Measurements from ENCODE around the gene LIPC.

The LIPC gene

DNA sequence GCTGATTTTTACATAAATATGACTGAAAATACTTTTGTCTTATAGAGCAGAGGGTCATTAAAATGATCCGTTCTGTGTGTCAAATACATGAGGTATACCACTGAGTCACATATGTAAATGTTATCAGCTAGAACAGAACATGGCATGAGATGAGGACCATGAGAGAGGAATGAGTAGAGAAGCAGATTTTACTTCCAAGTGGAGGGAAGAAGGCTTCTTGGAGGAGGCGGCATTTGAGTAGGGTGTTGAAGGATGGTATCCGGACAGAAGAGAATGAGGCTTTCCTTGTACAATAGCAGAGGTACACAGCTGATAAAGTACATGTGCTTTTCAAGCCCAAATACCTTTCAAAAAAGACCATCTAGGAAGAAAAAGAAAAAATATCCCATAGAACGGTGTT is 4.8 kb downstream of the LIPC start:
- DNase-seq (ENCODE audit: low read depth in 2 of 2): no peak

- DNase-seq (ENCODE audit: low read depth in 2 of 2): no peak
Measured at GRCh38 chr15:58437531-58438105, 5.8 kb downstream of the LIPC start.

- no peak for DNase-seq (ENCODE audit: low read depth in 2 of 2)
Measured at GRCh38 chr15:58438111-58438510, 6.3 kb downstream of the LIPC start.

DNA sequence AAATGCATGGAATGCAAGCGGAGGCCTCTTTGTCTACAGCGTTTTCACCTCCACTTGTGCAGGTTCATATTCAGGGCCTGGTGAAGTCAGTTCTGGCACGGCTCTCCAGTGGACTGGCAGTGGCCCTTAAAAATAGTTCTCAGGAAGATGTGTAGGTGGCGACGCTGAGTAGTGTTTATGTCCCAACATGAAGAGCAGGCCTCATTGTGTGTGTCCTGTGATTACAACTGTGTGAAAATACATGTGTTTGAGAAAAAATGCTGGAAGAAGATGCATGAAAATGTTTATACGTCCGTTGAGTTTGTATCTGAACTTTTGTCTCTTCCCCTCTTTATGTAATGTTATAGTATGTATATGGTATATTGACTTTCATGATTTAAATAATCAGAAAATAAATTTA is 7.2 kb downstream of the LIPC start:
- DNase-seq (ENCODE audit: low read depth in 2 of 2): no peak

DNA sequence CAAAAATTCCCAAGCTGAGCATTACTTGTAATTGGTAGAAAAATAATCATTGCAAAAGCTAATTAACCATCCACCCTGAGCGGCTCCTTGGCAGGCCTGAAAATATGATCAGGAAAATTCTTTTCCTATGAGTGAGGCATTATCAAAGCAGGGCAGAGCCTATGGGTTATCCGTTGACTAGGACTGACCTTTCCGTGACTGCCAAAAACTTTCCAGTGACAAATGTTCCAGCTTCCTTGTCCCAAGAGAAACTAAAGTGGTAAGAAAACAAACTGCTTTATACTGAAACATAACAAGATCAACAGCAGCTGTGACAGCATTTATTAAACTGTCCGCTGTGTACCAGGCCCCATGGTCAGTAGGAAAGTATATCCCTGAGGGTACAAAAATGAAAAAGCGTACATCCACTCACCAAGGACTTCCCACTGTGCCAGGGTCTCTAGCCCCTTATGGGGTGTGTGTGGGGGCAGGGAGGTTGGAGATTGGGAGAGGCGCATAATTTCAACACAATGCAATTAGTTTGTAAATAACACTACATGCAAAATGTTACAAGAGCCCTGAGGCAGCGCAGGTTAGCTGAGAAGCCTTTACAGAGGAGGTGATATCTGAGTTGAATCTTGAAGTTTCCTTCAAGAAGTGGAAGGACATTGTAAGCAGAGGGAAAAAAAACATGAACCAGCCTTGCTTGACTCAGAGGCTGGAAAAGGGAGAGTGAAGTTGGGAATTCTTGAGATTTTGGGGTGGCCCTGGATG is 8.5 kb downstream of the LIPC start:
- no peak for DNase-seq (ENCODE audit: low read depth in 2 of 2)

DNA sequence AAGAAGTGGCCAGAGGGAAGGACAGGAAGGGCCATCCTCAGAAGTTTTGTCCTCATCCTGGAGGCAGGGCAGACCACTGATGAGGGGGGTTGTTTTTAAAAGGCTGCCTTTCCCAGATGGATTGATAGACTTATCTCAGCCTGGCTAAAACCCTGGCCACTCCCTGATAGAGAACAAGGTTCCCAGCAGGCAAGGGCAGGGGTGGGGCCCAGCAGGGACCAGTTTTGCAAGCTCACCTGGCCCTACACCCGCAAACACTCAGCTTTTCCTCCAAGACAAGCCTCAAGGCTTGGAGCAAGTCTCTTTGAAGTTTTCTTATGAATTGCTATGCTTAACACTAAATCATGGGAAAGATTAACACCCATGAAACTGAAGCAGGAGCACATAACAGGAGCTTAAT is 9.1 kb downstream of the LIPC start:
- DNase-seq (ENCODE audit: low read depth in 2 of 2): no peak

GRCh38 chr15:58441376-58442070 is 9.7 kb downstream of the LIPC start:
- DNase-seq (ENCODE audit: low read depth in 2 of 2): no peak

- DNase-seq (ENCODE audit: low read depth in 2 of 2): no peak
Measured at GRCh38 chr15:58442122-58442521, 10.3 kb downstream of the LIPC start.

GRCh38 chr15:58443308-58443707 is 11.5 kb downstream of the LIPC start:
- no peak for DNase-seq (ENCODE audit: low read depth in 2 of 2)

GRCh38 chr15:58444056-58444455 is 12.3 kb downstream of the LIPC start:
- DNase-seq (ENCODE audit: low read depth in 2 of 2): no peak

DNA sequence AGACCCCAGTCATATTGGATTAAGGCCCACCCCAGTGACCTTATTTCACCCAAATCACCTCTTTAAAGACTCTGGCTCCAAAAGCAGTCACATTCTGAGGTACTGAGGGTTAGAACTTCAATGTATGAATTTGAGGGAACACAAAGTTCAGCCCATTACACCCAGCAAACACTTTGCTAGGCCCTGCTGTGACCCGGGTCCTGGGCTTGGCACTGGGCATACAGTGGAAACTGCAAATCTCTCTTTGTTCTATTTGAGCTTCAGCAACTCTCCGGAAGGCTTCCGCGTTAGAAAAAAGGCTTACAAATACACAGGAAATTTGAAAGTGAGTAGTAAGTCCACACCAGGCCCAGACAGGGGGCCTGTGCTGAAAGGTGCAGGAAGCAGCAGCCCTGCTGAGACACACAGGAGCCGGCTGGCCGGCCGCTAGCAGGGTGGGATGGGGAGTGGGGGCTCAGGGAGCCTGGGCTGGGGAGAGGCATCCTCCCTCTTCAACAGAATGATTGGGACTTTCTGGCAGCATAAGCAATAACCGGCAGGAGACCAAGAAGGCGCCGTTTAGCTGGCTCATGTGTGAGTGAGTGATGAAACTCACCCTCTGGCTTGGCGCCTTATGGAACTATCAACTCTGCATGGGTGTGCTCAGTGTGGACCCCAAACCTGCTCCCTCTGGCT is 13.0 kb downstream of the LIPC start:
- no peak for DNase-seq (ENCODE audit: low read depth in 2 of 2)

DNA sequence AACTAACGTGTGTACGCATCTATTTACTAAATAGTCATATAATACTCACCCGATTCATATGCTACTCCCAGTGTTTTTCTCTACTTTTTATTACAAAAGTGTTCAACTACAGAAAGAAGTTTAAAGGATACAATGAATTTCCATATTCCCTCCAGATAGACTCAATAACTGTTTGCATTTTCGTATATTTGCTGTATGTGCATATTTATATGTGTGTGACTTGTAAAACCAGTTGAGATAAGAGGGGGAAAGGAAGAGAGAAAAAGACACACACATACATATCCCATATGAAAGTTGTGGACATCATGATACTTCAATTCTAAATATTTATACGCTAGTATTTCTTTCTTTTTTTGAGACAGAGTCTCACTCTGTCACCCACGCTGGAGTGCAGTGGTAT is 14.1 kb downstream of the LIPC start:
- no peak for DNase-seq (ENCODE audit: low read depth in 2 of 2)

DNA sequence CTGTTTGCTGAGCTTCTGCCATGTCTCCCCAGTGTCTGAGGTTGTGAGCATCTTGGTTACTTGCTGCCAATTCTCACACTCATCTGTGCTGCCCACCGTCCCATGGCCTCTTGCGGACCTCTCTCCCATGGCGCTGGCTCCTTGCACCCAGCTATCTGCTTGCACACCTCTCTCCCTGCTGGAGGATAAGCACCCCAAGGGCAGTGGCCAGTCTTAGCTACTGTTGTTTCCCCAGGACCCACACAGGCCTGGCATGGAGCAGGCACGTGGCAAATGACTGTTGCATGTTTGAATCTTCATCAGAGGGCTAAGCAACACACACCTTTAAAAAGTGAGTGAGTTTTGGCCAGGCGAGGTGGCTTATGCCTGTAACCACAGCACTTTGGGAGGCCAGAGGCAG is 14.7 kb downstream of the LIPC start:
- DNase-seq (ENCODE audit: low read depth in 2 of 2): no peak

DNA sequence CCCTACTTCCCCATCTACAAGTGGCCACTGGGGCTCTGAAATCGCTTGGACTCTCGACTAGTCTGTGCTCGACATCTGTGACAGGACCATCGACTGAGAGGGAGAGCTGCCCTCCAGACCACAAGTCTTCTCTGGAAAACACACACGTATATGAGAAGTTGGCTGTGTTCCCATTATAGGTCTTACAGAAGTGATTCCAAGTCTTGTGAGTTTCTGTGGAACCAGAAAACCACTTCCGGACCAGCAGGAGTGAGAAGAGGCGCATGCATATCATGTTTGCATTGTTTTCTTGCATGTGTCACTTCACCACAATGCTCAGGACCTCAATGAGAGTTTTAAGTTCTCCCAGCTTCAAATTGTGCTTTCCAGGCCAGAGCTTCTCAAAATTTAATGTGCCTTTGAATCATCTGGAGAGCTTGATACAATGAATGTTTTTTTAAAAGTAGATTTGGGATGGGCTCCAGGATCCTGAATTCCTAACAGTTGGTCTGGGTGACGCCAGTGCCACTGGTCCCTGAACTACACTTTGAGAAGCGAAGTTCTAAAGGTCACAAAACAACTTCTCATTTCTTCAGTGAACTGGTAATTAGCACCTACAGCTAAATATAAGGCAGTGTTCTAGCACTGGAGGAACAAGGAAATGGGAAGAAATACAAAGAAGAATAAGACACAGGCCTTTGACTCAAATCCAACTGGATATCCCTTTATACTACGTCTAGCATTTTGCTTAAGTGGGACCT is 15.7 kb downstream of the LIPC start:
- no peak for DNase-seq (ENCODE audit: low read depth in 2 of 2)

- DNase-seq (ENCODE audit: low read depth in 2 of 2): no peak
Measured at GRCh38 chr15:58448331-58448730, 16.5 kb downstream of the LIPC start.

GRCh38 chr15:58448906-58449305 is 17.1 kb downstream of the LIPC start:
- no peak for DNase-seq (ENCODE audit: low read depth in 2 of 2)

DNA sequence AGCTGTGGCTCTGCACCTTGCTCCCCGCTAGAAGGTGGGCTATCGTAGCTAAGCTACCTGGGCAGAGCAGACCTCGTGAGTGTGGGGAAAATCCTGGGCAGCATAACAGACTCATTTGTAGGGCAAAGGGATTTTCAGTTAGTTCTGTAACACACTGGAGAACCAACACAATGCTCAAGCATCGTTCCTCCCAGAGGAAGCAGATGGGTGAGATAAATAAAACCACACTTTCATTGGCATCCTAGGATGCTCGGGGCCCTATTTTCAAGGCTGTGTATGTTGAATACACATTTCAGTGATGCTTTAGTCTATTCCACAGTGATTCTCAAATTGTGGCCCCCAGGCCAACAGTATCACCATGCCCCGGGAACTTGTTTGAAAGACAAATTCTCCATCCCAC is 20.0 kb downstream of the LIPC start:
- DNase-seq (ENCODE audit: low read depth in 2 of 2): no peak

- DNase-seq (ENCODE audit: low read depth in 2 of 2): no peak
Measured at GRCh38 chr15:58452775-58453174, 21.0 kb downstream of the LIPC start.

GRCh38 chr15:58453931-58454793 is 22.4 kb downstream of the LIPC start:
- DNase-seq (ENCODE audit: low read depth in 2 of 2): peak; percentile 50 to 51

- DNase-seq (ENCODE audit: low read depth in 2 of 2): no peak
Measured at GRCh38 chr15:58454950-58455401, 23.2 kb downstream of the LIPC start.

GRCh38 chr15:58457466-58457965 is 25.7 kb downstream of the LIPC start:
- peak in 1 of 2 donors; percentile 20 for DNase-seq (ENCODE audit: low read depth in 2 of 2)

Data from stimulated activated CD8-positive, alpha-beta memory T cell treated with anti-CD3 and anti-CD28 coated beads, Interleukin-2, amount 100 ng/mL, for 48 hours (primary cell).